GM12892 (cell line): ENCODE measurements around the gene RRP1B.

Experiments used
- DNase-seq: peaks from one replicate; pipeline ENCODE4 v3.0.0; 2011; ENCODE audit not compliant: insufficient read length
- FAIRE-seq: peaks from 2 replicates; lab custom pipeline; 2011; peaks lifted over from hg19 to GRCh38; lab: Jason Lieb, UNC
- POLR2A ChIP-seq: IDR thresholded peaks from 2 replicates; pipeline ENCODE4 v1.6.1; 2011; ENCODE audit warnings: low read depth, low read length, control low read depth
- POLR2AphosphoS5 ChIP-seq: IDR thresholded peaks from 2 replicates; pipeline ENCODE4 v1.6.1; 2011; ENCODE audit warnings: low read depth, low read length, control low read depth
- TAF1 ChIP-seq: IDR thresholded peaks from 2 replicates; pipeline ENCODE4 v1.6.1; 2011; ENCODE audit warnings: low read depth, mild to moderate bottlenecking, control low read depth, low read length, borderline replicate concordance

RRP1B gene

DNA sequence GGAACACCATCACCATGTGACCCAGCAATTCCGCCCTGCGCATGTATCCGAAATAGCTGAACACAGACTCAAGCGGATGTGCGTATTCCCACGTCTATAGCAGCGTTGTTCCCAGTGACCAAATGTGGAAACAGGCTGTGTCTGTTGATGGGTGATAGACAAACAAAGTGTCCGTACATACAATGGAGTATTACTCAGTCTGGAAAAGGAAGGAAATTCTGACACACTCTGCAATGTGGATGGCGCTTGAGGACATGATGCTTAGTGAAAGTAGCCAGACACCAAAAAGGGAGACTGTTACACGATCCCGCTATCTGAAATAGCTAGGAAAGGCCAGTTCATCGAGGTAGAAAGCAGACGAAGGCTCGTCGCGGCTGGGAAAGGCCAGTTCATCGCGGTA is 85.4 kb downstream of the RRP1B start:
- FAIRE-seq (no peak), DNase-seq (no peak)

More for the DNA sequence above, 85.4 kb downstream of the RRP1B start:
- no peak for TF ChIP-seq TAF1
- TF ChIP-seq POLR2A, result no peak
- TF ChIP-seq POLR2AphosphoS5, result no peak
